Stimulated activated CD8-positive, alpha-beta memory T cell treated with anti-CD3 and anti-CD28 coated beads, Interleukin-15, amount 100 ng/mL, for 24 hours (primary cell): ENCODE measurements around the gene GDAP1L1.
"Not testable (repeated sequence)": the region's sequence is repeated elsewhere in the genome, so short reads cannot be mapped to it uniquely, and the experiment has no call there.

ENCODE experiments used
- DNase-seq: peaks from one replicate; pipeline ENCODE4 v3.0.0-alpha.2; 2020; ENCODE audit warnings: low read depth

Gene GDAP1L1

GRCh38 chr20:44219791-44220190 is 27.3 kb upstream of the GDAP1L1 start:
- DNase-seq = no peak

GRCh38 chr20:44221368-44221954 is 25.6 kb upstream of the GDAP1L1 start:
- DNase-seq = no peak

GRCh38 chr20:44222027-44222426 is 25.1 kb upstream of the GDAP1L1 start:
- DNase-seq = no peak

GRCh38 chr20:44222633-44223368 is 24.3 kb upstream of the GDAP1L1 start:
- no peak for DNase-seq

- DNase-seq = no peak
Observed at GRCh38 chr20:44223721-44224120, 23.4 kb upstream of the GDAP1L1 start.

GRCh38 chr20:44224637-44225036 is 22.5 kb upstream of the GDAP1L1 start:
- DNase-seq = no peak

GRCh38 chr20:44228465-44229258 is 18.4 kb upstream of the GDAP1L1 start:
- DNase-seq = no peak

GRCh38 chr20:44231193-44231592 is 15.9 kb upstream of the GDAP1L1 start:
- DNase-seq = no peak

- DNase-seq = no peak
Observed at GRCh38 chr20:44231713-44232468, 15.2 kb upstream of the GDAP1L1 start.

GRCh38 chr20:44232469-44232856 is 14.6 kb upstream of the GDAP1L1 start:
- DNase-seq = not testable (repeated sequence)

GRCh38 chr20:44233436-44234016 is 13.6 kb upstream of the GDAP1L1 start:
- DNase-seq = no peak

GRCh38 chr20:44234566-44235317 is 12.4 kb upstream of the GDAP1L1 start:
- DNase-seq = no peak

GRCh38 chr20:44235702-44236101 is 11.4 kb upstream of the GDAP1L1 start:
- no peak for DNase-seq

GRCh38 chr20:44236840-44237239 is 10.3 kb upstream of the GDAP1L1 start:
- DNase-seq = not testable (repeated sequence)

- DNase-seq = no peak
Observed at GRCh38 chr20:44241796-44242195, 5.3 kb upstream of the GDAP1L1 start.

GRCh38 chr20:44245977-44246376 is 1.1 kb upstream of the GDAP1L1 start:
- DNase-seq = no peak

- no peak for DNase-seq
Observed at GRCh38 chr20:44247586-44248409, 690 bp downstream of the GDAP1L1 start.

- no peak for DNase-seq
Observed at GRCh38 chr20:44248410-44248759, 1.3 kb downstream of the GDAP1L1 start.

- no peak for DNase-seq
Observed at GRCh38 chr20:44251284-44251683, 4.2 kb downstream of the GDAP1L1 start.

GRCh38 chr20:44253528-44253927 is 6.4 kb downstream of the GDAP1L1 start:
- DNase-seq = no peak
